Hematopoietic multipotent progenitor cell treated with erythropoietin and hydrocortisone succinate and interleukin-3 and kit ligand, for 17 days (in vitro differentiated cells): ENCODE measurements around the gene DCLK1.

Experiments used
- DNase-seq: peaks from one replicate; pipeline ENCODE4 v3.0.0-alpha.2; 2015; ENCODE audit warnings: low spot score

The DCLK1 gene

DNA sequence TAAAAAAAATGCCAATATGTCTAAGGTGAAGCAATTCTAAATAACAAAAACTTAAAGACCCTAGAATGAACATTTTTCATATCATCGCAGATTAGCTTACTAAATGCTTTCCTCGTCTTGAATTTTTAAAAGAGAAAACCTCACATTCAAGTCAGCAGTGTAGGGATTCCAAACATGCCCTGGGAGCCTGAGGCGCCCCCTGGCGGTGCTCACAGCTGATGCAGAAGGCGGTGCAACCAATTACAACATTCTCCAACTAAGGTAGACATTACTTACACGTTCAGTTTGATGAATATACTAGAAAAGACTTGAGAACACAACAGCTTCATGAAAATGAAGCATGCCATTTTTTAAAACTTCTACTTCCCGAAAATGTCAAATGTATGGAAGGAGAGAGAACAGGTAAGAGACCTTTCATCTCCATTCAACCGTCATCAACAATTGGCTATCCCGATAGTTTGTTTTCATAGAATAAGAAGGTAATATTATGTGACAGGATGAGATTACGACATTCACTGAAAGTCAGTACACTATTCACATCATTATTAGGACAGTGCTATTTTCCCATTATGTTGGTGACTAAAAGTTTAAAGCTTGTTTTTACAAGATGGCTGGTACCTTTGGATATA is 304.4 kb downstream of the DCLK1 start:
- DNase-seq: no peak

DNA sequence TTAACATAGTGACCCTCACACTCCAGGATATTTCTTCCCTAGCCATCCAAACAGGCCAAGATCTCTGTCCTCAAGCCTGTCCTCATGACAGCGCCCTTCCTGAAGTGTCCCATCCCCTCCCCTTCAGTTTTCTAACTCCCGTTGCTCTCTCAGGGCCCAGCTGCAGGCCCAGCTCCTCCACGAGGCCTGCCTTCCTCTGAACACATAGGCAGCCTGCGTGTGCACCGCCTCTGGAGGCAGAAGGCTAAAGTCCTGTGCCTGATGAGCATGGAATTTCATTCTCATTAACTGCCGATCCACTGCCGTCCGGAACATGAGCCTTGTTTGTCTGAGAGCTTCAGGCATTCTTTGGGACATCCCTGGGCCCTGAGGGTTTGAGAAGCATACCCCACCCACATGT is 306.4 kb downstream of the DCLK1 start:
- no peak for DNase-seq

DNA sequence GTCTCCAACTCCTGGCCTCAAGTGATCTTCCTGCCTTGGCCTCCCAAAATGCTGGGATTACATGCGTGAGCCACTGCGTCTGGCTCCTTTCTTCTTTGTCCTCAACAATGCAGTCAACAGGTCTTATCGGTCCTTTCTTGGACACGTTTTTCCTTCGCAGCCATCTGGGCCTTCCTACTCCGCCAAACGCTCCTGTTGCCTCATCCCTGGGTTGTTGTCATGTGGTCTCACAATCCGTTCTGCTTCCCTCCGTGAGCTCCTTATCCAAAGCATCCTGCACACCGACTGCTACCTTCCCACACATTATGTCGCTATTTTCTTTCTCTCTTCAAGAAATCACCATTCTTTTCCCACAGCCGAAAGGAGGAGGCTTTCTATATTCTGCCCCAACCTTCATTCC is 306.8 kb downstream of the DCLK1 start:
- DNase-seq: no peak

DNA sequence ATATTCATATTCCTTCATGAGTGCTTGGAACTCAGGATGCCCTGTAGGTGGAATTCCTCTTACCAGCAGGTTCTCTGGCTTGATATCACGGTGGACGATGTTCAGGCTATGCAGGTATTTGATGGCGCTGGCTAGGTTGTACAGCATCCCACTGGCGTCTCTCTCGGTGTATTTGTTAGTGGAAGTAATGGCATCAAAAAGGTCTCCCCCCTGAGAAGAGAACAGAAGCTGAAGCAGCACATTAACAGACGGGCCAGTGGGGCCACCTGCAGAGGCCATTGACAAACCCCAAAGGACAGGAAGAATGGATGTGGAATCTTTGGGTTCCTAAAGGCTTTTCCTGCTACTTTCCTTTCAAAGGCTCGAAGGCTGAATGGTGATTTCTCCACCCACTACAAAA is 308.5 kb downstream of the DCLK1 start:
- no peak for DNase-seq

DNA sequence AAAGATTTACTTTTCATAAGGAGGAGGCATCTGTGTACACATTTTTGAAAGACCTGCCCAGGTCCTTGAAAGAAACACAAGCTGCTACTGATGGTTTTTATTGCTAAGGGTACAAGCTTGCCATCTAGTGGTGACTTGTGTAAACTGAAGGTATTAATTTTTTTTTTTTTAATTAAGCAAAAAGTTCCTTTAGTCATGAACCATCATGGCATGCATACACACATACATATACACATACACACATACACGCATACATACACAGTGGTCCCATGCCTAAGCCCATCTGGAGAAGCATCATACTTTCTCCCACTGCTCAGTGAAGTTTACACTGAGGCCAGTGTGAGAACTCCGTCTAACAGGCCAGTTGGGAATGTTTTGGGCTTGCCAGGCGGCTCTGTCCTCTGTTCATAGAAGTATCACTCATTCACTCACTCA is 312.5 kb downstream of the DCLK1 start:
- no peak for DNase-seq

DNA sequence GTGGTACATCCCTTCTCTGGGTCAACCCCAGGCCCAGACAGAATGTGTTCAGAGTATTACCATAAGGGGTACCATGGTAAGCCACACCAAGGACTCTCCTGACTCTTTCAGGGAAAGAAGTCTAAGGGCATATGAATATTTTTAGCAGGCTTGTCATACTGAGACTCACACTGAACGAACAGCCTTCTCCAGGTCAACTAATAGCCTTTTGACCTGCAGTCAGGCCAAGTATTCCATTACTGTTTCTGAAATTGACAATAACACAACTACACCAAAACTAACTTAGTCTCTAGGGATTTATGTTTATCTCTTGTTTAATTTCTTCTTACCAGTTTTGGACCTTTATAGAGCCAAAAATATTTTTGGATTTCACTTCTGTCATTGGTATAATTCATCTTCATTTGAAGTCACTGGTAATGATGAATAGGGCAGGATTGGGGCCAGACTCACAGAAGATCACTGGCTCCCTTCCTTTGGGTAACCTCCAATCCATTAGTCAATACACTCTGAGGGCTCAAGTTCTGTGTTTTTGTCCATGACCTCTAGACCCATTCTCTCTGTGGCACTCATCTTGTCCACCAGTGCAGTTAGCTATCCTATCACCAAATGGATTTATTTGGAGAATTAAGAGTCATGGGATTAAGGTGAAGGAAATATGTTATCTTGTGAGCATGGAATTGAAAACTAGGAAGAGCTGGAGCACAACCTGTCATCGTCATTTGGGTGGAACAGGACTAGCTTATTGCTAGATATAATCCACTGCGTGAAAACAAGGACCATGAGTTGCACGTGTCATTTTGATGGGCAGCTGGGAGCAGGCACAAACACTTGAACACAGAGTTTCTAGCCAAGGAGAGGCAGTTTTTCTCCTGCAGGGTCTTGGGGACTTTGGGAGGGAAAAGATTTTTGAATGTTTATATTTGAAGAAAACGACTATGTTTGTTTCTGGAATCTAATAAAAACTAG is 313.3 kb downstream of the DCLK1 start:
- no peak for DNase-seq

DNA sequence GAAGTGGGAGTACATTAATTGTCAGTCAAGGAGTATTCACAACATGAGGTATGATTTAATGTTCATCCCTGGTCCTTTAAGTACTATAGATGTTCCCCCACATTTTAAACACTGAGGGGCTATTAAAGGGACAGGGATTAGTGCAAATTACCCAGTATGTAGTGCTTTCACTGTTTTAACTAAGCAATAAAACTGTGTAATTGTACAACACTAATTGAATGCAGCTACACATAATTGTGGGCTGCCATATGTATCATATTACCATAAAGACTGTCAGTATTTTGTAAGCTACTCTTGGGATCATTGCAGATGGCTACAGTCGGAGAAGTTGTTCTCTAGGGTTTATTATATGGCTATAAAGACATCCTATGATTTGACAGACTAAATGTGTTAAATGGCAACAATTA is 316.6 kb downstream of the DCLK1 start:
- no peak for DNase-seq

DNA sequence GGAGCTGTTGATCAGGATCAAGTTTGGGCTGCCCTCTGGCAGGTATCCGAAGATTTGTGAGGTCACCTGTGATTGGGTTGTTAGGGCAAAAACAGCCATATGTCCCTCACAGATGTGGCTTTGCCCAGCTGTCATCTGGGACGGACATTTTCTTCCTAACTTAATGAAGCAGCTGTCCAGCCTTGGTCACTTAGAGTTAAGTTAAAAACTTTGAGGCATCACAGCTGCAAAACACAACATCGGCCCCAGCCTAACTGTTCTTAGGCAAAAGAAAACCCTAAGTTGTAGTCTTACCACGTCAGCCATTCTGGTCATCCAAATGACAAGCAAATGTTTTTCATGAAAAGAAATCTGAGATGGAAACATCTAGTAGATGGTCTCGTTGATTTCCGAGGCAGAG is 318.4 kb downstream of the DCLK1 start:
- DNase-seq: no peak

DNA sequence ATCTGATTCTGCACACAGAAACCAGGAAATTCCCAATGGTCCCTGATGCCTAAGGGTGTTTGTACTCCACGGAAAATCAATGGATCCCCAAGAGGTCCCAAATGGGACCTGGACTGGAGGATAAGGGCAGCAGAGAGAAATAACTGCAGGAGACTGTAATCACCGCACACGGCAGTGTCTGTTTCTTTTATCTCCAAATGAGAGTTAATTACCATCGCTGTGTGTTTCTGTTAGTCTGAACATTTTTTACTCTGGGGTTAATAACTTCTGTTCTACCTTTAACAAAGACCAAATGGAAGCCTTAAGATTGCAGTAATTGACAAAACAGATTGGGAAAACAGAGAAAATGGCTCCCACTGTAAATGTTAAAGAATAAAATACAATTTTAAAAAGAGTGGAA is 320.9 kb downstream of the DCLK1 start:
- DNase-seq: no peak

DNA sequence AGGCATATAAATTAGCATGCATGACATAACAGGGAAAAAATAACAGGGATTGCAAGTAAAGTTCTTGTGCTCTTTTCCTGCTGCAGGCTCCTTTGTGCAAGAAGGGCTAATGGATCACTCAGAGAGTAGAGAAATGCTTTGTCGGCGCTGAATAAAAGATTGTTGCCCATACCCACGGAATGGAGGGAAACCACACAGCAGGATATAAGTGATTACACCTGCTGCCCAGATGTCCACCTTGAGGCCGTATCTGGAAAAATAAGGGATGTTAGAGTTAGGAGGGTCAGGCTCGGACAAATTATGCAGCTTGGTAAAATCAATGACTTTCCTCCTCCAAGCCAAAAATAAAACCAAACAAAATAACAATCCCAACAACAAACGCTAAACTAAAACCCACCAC is 322.3 kb downstream of the DCLK1 start:
- no peak for DNase-seq

DNA sequence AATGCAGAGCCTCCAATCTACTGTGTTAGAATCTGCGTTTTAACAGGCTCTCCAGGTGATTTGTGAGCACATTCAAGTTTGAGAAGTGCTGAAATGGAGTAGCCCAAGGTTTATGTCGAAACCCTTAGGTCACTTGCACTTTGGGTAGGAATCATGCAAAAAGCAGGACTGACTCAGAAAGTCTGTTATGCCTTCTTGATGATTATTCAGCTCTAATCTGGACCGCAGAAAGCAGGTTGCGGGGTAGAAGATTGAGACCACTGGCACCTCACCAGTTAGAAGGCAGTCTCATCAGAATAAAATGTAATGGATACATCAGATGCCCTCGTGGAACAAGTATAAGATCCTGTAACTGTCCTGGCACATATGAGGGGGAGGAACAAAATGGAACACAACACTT is 326.3 kb downstream of the DCLK1 start:
- DNase-seq: no peak

DNA sequence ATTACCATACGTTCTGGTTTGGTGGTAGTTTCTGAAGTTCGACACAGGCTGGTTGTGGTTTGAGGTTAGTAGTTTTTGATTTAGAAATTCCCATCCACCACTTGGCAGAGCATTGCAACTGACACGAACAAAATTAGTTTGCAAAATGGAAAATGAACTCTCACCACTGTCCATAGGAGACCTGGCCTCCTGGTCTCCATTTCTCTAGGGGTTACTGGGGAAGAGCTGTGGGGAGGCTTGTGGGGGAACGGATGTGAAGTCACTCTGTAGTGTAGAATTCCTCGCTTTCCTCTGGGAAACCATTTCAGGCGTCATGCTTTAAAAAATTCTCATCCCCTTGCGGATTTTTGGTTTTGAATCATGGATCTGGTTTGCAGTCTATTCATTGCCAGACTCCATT is 333.2 kb downstream of the DCLK1 start:
- no peak for DNase-seq

DNA sequence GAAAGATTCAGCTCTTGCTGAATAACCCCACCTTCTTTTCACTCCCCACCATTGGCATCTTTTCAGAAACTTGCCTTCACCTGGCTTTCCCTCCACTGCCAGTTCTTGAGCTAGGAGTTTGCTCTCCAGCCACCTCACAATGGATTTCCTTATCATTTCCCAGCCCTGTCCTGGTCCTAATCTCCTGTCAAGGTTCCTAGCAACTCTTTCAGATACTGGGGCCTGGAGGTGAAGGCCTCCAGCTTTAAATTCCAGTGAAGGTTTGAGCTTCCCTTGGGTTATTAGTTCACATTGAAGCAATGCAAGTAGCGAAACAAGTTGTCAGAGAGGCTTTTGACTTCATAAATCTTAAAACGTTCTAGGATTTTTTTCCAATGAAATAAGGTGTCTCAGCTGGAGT is 333.9 kb downstream of the DCLK1 start:
- no peak for DNase-seq

DNA sequence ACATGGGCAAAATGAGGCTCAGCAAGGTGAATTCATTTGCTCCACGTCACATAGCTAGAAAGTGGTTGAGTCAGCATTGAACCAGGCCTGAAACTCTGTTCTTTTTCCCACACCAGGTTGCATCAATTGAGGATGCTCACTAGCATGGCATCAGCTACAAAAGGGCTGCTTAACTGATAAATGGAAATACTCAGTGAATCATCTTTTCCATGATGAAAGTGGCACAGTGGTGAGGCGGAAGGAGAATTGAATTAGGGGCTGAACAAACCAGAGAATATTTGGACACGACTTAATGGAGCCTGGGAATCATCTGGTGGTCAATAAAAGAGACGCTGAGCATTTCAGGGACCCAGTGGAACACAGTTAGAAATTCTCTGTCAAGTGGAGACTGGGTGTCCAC is 334.6 kb downstream of the DCLK1 start:
- no peak for DNase-seq

DNA sequence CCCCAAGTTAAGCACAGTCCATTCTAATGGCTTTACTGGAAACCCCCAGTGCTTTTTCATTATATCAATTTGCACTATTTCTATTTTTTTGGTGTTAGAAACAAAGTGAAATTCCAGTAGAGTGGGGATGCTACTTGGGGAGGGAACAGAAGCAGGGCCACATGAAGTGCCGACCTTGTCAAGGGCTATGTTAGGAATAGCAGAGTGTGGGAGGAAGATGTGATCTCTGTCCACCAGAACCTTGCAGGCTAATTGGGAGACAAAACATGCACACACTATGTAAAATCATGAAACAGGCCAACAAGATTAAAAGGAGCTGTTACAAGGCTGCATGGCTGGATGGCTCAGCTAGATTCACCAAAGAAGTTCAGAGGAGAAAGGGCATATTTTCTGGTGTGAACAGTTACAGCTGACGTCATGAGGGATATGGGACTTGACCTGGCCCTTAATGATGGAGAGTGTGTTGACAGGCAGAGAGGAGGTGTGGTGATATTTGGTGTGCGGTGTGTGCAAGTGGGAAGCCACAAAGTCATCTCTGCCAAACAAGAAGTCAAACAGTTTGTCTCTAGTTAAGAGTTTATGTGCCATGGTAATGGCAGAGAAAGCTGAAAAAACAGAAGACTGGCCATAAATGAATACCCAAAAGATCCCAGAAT is 336.3 kb downstream of the DCLK1 start:
- DNase-seq: no peak

DNA sequence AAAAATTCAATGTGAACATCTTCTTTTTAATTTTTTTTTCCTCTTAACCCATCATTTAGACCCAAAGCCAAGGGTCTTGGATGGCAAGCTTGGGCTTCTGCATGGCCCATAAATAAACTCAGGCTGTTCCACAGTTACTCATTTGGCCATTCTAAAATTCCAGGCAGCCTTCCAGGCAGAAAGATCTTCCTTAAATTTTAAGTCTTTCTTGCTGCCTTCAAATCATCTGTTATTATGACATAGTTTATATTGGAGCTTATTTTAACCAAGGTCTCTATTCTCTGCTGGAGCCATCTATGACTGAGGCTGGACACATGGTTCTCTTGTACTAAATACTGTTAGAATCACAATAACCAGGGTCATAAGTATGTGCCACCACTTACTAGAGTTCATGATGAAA is 337.4 kb downstream of the DCLK1 start:
- DNase-seq: no peak

DNA sequence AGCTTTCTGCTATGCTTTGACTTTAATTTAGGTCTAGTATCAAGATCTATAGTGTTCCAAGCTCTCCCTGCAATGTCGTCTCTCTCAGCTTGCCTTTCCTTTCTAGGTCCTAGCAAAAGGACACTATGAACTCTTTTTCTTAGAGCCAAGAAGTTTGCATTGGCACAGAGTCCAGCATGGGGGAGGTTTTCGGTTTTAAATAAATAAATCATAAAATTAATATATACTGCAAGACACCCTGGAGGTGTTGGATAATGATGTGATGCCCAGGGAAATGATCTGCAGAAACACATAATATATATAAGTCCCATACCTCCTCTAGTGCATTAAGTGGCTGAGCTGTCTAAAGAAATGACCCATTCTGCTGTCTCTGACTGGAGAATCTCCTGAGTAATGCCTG is 338.3 kb downstream of the DCLK1 start:
- DNase-seq: no peak

DNA sequence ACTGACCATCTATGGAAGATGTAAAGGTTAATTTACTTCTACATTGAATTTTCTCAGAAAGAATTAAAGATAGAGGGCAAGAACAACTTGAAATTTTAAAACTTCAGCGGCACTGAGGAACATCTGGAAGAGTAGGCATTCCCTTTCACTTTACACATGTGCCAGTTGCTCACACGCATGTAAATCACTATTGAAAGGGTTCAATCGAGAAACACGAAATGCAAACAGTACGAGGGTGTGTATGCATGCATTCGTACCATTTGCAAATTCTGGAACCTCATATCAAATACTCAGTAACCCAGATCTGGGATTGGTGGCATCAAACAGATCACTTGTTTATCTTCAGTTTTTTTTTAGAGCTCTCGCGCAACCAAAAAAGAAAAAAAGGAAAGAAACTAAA is 339.2 kb downstream of the DCLK1 start:
- no peak for DNase-seq

DNA sequence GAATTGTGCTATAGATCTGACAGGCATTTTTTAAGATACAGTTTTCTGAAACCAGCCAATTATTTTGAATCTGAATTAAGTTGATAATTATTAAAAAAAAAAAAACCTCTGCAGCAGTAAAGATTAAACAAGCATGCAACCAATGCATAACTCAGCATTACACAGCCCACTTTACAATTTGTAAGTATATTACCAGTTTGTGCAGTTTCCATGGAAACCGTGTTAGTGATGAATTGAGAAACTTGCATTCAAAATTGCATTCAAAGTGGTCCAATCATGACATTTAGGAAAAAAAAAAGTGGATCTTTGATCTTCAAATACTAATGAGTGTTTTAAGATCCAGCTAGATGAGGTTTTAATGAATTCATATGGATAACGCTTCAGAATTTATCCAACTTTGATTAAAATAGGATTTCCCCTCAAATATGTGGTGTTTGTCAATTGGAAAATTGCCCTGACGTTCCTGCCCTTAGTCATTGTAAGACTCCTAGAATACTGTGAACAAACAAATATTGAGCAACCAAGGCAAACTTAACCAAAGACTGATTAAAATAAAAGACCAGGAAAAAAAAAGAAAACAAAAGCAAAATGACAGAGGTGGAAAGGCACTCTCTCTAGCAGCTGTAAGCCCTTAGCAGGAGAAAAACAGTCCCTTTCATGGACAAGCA is 339.9 kb downstream of the DCLK1 start:
- no peak for DNase-seq

DNA sequence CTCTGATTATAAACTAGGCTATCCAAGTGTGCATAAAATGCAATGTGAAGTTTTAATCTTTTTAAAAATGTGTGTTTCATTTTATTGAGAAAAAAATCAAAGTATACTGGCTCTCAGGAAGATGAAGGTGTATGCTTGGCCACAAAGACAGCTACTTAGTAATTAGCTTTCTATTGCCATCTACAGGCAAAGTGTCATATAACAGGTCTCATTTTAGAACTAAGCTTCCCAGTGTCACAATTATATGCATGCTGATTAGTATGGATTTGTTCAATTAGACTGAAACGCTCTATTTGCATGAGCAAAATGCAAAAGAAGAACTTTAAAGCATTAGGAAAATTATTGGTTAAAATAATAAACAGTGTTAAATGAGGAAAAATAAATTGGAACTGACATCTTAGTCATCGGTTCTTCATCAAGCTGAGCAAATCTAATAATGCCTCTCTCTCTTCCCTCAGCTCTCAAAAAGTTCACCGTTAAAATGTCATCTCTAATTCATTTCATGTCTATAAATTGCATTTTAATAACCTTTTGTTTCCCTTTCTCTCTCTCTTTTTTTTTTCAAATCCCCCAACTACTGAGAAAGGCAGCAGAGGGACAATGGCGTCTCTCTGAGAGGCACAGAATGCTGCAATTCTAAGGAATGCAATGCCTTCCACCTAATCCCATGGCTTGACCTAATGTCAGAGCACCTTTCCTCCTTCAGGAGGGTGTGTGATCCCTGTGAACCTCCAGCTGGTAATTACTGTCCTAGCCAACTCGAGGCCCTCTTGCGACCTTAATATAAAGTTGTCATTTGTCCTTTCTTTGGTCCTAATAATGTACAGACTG is 341.6 kb downstream of the DCLK1 start:
- DNase-seq: no peak

DNA sequence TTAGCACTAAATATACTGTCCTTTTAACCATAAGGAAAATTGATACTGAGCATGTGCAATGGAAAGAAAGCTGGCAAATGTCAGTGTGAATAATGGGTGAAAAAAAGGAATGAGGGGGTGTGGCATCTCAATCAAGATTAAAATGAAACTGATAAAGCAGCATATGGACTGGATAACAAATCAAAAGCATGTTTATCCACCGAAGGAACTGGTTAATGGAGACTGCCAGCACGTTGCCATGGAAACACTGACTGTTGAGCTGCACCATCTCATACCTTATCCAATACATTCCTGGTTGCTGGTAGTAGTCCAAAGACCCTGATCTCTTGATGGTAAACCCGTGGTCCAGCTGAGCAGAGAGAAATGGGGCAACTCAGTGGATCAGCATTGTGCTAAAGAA is 343.2 kb downstream of the DCLK1 start:
- no peak for DNase-seq
